ENCODE data around the gene COQ2.

- TF ChIP-seq NFRKB (IDR thresholded peaks at IDR 0.05) = no peak
- no peak for TF ChIP-seq ELF4 (IDR thresholded peaks at IDR 0.05)
- no peak for TF ChIP-seq PKNOX1 (IDR thresholded peaks at IDR 0.05)
- TF ChIP-seq FOXA1 (IDR thresholded peaks at IDR 0.05) = no peak
- TF ChIP-seq FOXM1 (IDR thresholded peaks at IDR 0.05; ENCODE audit: borderline replicate concordance) = no peak
Measured at GRCh38 chr4:83331956-83332355, 47.4 kb upstream of the COQ2 start.

Data from HEK293T (cell line).